Brain microvascular endothelial cell (primary cell): ENCODE results near the gene CPAMD8.

Experiments used
- DNase-seq: peaks from one replicate; pipeline ENCODE4 v3.0.0-alpha.2; 2020
- H3K27ac ChIP-seq: fragments of 250-450 bp; sonication (Bioruptor Pico); 2 replicates; pipeline ENCODE4 v1.5.1; 2020; ENCODE audit warnings: mild to moderate bottlenecking, moderate library complexity
- H3K27me3 ChIP-seq: fragments of 250-450 bp; sonication (Bioruptor Pico); replicated peaks from 2 replicates; pipeline ENCODE4 v1.5.1; 2020; ENCODE audit warnings: mild to moderate bottlenecking
- H3K36me3 ChIP-seq: fragments of 250-450 bp; sonication (Bioruptor Pico); replicated peaks from 2 replicates; pipeline ENCODE4 v1.5.1; 2020; ENCODE audit warnings: mild to moderate bottlenecking
- H3K4me3 ChIP-seq: 2 replicates; pipeline ENCODE4 v1.5.1; 2011; ENCODE audit warnings: low read depth, mild to moderate bottlenecking, control low read depth, low read length, moderate library complexity
- CTCF ChIP-seq: IDR thresholded peaks from 2 replicates; pipeline ENCODE4 v1.5.1; 2011; ENCODE audit warnings: low read depth, mild to moderate bottlenecking, moderate library complexity, low read length, control low read depth, inconsistent platforms; ENCODE audit errors: missing control alignments
- in situ Hi-C: cut with HindIII; loops from 2 replicates; pipeline ENCODE4 v1.10.0; 2017; ENCODE audit warnings: low sequenced_read_pairs, low pct_ligation_motif_present

Gene CPAMD8

GRCh38 chr19:16915734-16916133 is 110.9 kb downstream of the CPAMD8 start:
- H3K27ac ChIP-seq, result no peak overlapping the region
- H3K4me3 ChIP-seq, result no peak overlapping the region
- TF ChIP-seq CTCF, result no peak
- no peaks in the 10 kb centered on the region for H3K27me3 ChIP-seq
- no peak for DNase-seq
- in situ Hi-C loops, result no loop called here
- H3K36me3 ChIP-seq, result no peaks in the 10 kb centered on the region

- DNase-seq, result no peak
Observed at GRCh38 chr19:16915135-16915534, 111.5 kb downstream of the CPAMD8 start.

GRCh38 chr19:16914421-16914820 is 112.2 kb downstream of the CPAMD8 start:
- no peak for TF ChIP-seq CTCF
- Histone ChIP-seq H3K27me3 (no peaks in the 10 kb centered on the region), H3K36me3 (no peaks in the 10 kb centered on the region), H3K27ac (no peak overlapping the region), H3K4me3 (no peak overlapping the region)
- no peak for DNase-seq
- in situ Hi-C loops, result no loop called here

More at GRCh38 chr19:16915135-16915534, 111.5 kb downstream of the CPAMD8 start:
- H3K27me3 ChIP-seq, result no peaks in the 10 kb centered on the region
- no peaks in the 10 kb centered on the region for H3K36me3 ChIP-seq
- no peak overlapping the region for H3K27ac ChIP-seq
- in situ Hi-C loops, result no loop called here
- TF ChIP-seq CTCF, result no peak
- no peak overlapping the region for H3K4me3 ChIP-seq

- in situ Hi-C loops, result no loop called here
- TF ChIP-seq CTCF, result no peak
- no peak for DNase-seq
- no peaks in the 10 kb centered on the region for H3K27me3 ChIP-seq
- H3K36me3 ChIP-seq, result no peaks in the 10 kb centered on the region
- H3K27ac ChIP-seq, result no peak overlapping the region
- H3K4me3 ChIP-seq, result no peak overlapping the region
Observed at GRCh38 chr19:16912780-16913179, 113.8 kb downstream of the CPAMD8 start.

GRCh38 chr19:16911046-16911445 is 115.6 kb downstream of the CPAMD8 start:
- DNase-seq, result no peak
- Histone ChIP-seq H3K27ac (no peak overlapping the region), H3K4me3 (no peak overlapping the region), H3K27me3 (no peaks in the 10 kb centered on the region), H3K36me3 (no peaks in the 10 kb centered on the region)
- in situ Hi-C loops, result no loop called here
- no peak for TF ChIP-seq CTCF

- Histone ChIP-seq H3K27ac (no peak overlapping the region), H3K4me3 (no peak overlapping the region), H3K36me3 (no peaks in the 10 kb centered on the region), H3K27me3 (no peaks in the 10 kb centered on the region)
- in situ Hi-C loops, result no loop called here
- no peak for TF ChIP-seq CTCF
- DNase-seq, result no peak
Observed at GRCh38 chr19:16908759-16909158, 117.9 kb downstream of the CPAMD8 start.
